B cell (primary cell): Measurements from ENCODE around the gene FBXO24.

Source experiments
- EZH2 ChIP-seq: IDR thresholded peaks from 2 replicates; pipeline ENCODE4 v1.6.1; 2012; ENCODE audit warnings: borderline replicate concordance, low read depth, mild to moderate bottlenecking, moderate library complexity, low read length; ENCODE audit not compliant: insufficient read depth, poor library complexity, severe bottlenecking
- TF ChIP-seq, protein P1 (sequence below): fragments of 200-600 bp; IDR thresholded peaks from one replicate; pipeline ENCODE4 v1.8.0; 2022; ENCODE audit warnings: antibody characterized with exemption, mild to moderate bottlenecking

DNA sequence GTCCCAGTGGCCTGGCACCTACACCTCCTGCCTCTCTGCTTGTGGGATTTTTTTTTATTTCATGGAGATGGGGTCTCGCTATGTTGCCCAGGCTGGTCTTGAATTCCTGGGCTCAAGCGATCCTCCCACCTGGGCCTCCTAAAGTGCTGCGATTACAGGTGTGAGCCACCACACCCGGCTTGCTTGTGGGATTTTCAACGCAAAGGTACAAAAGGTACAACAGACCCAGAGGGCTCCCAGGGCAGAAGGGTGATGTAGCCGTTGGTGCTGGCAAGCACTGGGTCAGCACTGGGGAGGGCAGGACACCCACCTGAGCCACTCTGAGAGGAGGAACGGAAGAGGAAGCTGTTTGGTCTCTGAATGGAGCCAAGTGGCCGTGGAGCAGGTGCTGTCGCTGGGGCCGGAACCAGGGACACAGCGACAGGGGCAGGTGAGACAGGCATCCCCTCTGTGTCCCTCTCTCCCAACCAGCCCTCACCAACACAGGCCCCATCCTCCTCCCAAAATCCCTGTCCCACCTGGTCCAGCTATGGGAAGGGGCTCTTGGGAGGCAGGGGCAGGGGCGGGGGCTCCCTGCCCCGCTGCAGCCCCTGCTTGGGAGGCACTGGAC lies 9.6 kb upstream of the FBXO24 start:
- TF ChIP-seq, protein P1, sequence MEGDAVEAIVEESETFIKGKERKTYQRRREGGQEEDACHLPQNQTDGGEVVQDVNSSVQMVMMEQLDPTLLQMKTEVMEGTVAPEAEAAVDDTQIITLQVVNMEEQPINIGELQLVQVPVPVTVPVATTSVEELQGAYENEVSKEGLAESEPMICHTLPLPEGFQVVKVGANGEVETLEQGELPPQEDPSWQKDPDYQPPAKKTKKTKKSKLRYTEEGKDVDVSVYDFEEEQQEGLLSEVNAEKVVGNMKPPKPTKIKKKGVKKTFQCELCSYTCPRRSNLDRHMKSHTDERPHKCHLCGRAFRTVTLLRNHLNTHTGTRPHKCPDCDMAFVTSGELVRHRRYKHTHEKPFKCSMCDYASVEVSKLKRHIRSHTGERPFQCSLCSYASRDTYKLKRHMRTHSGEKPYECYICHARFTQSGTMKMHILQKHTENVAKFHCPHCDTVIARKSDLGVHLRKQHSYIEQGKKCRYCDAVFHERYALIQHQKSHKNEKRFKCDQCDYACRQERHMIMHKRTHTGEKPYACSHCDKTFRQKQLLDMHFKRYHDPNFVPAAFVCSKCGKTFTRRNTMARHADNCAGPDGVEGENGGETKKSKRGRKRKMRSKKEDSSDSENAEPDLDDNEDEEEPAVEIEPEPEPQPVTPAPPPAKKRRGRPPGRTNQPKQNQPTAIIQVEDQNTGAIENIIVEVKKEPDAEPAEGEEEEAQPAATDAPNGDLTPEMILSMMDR: no peak
- no peak for TF ChIP-seq EZH2
